ENCODE results near the gene LRRC28. TPM values are rescaled to one million over a fixed set of nuclear protein-coding genes. Genes with fewer than 3 reads are reported as not detected.

LRRC28 gene
- total and polyA plus RNA-seq, 8 donors: 4.5 to 24.9 (median 15.2) TPM

GRCh38 chr15:99440029-99440428, 188.7 kb downstream of the LRRC28 start:
- ATAC-seq: no peak
- no peaks in the 10 kb centered on the region for H3K36me3 ChIP-seq
- no peak for DNase-seq
- 75 to 82% methylated on average over 9 of the region's 9 CpGs for WGBS, 2 donors
- peaks cover 0 to 8% (median 7%) of the 10 kb centered on the region in 3 donors for H3K4me1 ChIP-seq
- no peak for TF ChIP-seq CTCF (IDR thresholded peaks at IDR 0.05)
- H3K4me3 ChIP-seq: no peak overlapping the region
- no peaks in the 10 kb centered on the region for H3K27me3 ChIP-seq
- no peak overlapping the region for H3K27ac ChIP-seq
- H3K9me3 ChIP-seq: no peaks in the 10 kb centered on the region
- intact Hi-C loops (cut with DNase I): no loop called here
- no peak for FAIRE-seq

Other genes with a start within 250 kb of the LRRC28 start
- gene PGPEP1L, start 243.7 kb upstream of the LRRC28 start, total RNA-seq: under 1 TPM in 1 of 6 donors, not detected in 5; 0.12 TPM
- gene PGPEP1L, start 243.7 kb upstream of the LRRC28 start, polyA plus RNA-seq: under 1 TPM in 1 of 2 donors, not detected in 1; 0.19 TPM
- gene SYNM, start 146.4 kb upstream of the LRRC28 start, total RNA-seq: 1 to 10 TPM; 2.0 to 4.5 (median 3.3) TPM
- 1 to 10 TPM; 3.3 to 4.1 TPM for gene SYNM, start 146.4 kb upstream of the LRRC28 start, polyA plus RNA-seq
- 10 to 100 TPM in 1 of 6 donors, 1 to 10 TPM in 5; 6.6 to 13.5 (median 8.2) TPM for gene TTC23, start 1.9 kb upstream of the LRRC28 start, total RNA-seq
- 1 to 10 TPM; 5.5 to 7.4 TPM for gene TTC23, start 1.9 kb upstream of the LRRC28 start, polyA plus RNA-seq